GM04504 (cell line): ENCODE results near the gene POLR1G.

Experiments used
- DNase-seq: peaks from one replicate; pipeline ENCODE4 v3.0.0-alpha.2; 2012; ENCODE audit warnings: low read depth

POLR1G gene

GRCh38 chr19:45444318-45445041 lies 38.0 kb downstream of the POLR1G start:
- no peak for DNase-seq

GRCh38 chr19:45445139-45445538 lies 38.7 kb downstream of the POLR1G start:
- no peak for DNase-seq

- DNase-seq: no peak
Observed at GRCh38 chr19:45446295-45446694, 39.9 kb downstream of the POLR1G start.

- DNase-seq: no peak
Observed at GRCh38 chr19:45446944-45447343, 40.5 kb downstream of the POLR1G start.

GRCh38 chr19:45448425-45448756 lies 41.9 kb downstream of the POLR1G start:
- DNase-seq: no peak

- no peak for DNase-seq
Observed at GRCh38 chr19:45448887-45449299, 42.4 kb downstream of the POLR1G start.

GRCh38 chr19:45450012-45450333 lies 43.5 kb downstream of the POLR1G start:
- DNase-seq: no peak

GRCh38 chr19:45451131-45451849 lies 44.8 kb downstream of the POLR1G start:
- no peak for DNase-seq

- no peak for DNase-seq
Observed at GRCh38 chr19:45451850-45452387, 45.5 kb downstream of the POLR1G start.

GRCh38 chr19:45455707-45456499 lies 49.5 kb downstream of the POLR1G start:
- peak; percentile 99 for DNase-seq

GRCh38 chr19:45456500-45456815 lies 50.0 kb downstream of the POLR1G start:
- no peak for DNase-seq

GRCh38 chr19:45457776-45458175 lies 51.3 kb downstream of the POLR1G start:
- DNase-seq: no peak
